Sigmoid colon (tissue), 4 donors: ENCODE data around the gene PPP1R14D.

Experiments
- CTCF ChIP-seq, 4 experiments: fragments of 450-650 bp in 3 of 4; fragments of 200-600 bp in 1 of 4; IDR thresholded peaks; one replicate each; pipeline ENCODE4 v1.5.1; 2016 to 2019; ENCODE audit warnings: antibody characterized with exemption in 4 of 4, mild to moderate bottlenecking in 3 of 4, moderate library complexity in 2 of 4
- POLR2A ChIP-seq, 2 donors: fragments of 450-650 bp; IDR thresholded peaks; one replicate each; pipeline ENCODE4 v1.6.1; 2016; ENCODE audit warnings: antibody characterized with exemption in 2 of 2, mild to moderate bottlenecking in 2 of 2, moderate library complexity in 2 of 2
- POLR2AphosphoS5 ChIP-seq, 4 donors: sonication (generic); formaldehyde crosslinking; IDR thresholded peaks; one replicate each; pipeline ENCODE4 v1.6.1; 2017; ENCODE audit warnings: antibody characterized with exemption in 4 of 4

GRCh38 chr15:40858706-40859105, 30.2 kb upstream of the PPP1R14D start:
- TF ChIP-seq CTCF (IDR thresholded peaks at IDR 0.05) (no peak), POLR2A (IDR thresholded peaks at IDR 0.05) (no peak), POLR2AphosphoS5 (IDR thresholded peaks at IDR 0.05) (no peak)
